H7 (cell line): ENCODE data around the gene CHST10. TPM values are rescaled to one million over a fixed set of nuclear protein-coding genes. Genes with fewer than 3 reads are reported as not detected.
"Not testable (repeated sequence)": the region's sequence is repeated elsewhere in the genome, so short reads cannot be mapped to it uniquely, and the experiment has no call there.

Source experiments
- DNase-seq: peaks from one replicate; pipeline ENCODE4 v3.0.0; 2012
- H3K27me3 ChIP-seq: 2 replicates; pipeline ENCODE4 v1.6.0; 2011; ENCODE audit warnings: mild to moderate bottlenecking, low read length; ENCODE audit not compliant: control insufficient read depth, insufficient read depth
- H3K36me3 ChIP-seq: replicated peaks from 2 replicates; pipeline ENCODE4 v1.5.1; 2011; ENCODE audit warnings: low read length; ENCODE audit not compliant: control insufficient read depth, insufficient read depth
- H3K4me3 ChIP-seq: 2 replicates; pipeline ENCODE4 v1.5.1; 2011; ENCODE audit warnings: low read depth, mild to moderate bottlenecking, control low read depth, low read length, moderate library complexity; ENCODE audit not compliant: insufficient read depth
- total RNA-seq: library from RNA; depleted of rRNA; stranded (reverse); fragments of >200 nt; shearing (Covaris generic); gene quantifications from 2 replicates; pipeline ENCODE4 v1.2.3, GENCODE V29; 2014

The CHST10 gene
- total RNA-seq, 1 experiment from 2014 or later, result 24.8 TPM

GRCh38 chr2:100393362-100393761 is 24.1 kb downstream of the CHST10 start:
- DNase-seq, result peak; percentile 6
- Histone ChIP-seq H3K36me3 (peaks cover 6% of the 10 kb centered on the region), H3K27me3 (no peaks in the 10 kb centered on the region), H3K4me3 (no peak overlapping the region)

GRCh38 chr2:100392715-100393114 is 24.8 kb downstream of the CHST10 start:
- H3K4me3 ChIP-seq, result no peak overlapping the region
- H3K36me3 ChIP-seq, result peaks cover 6% of the 10 kb centered on the region
- DNase-seq, result peak; percentile 4
- no peaks in the 10 kb centered on the region for H3K27me3 ChIP-seq

GRCh38 chr2:100391735-100392515 is 25.5 kb downstream of the CHST10 start:
- DNase-seq, result peak; percentile 13
- no peak overlapping the region for H3K4me3 ChIP-seq
- peaks cover 6% of the 10 kb centered on the region for H3K36me3 ChIP-seq
- H3K27me3 ChIP-seq, result no peaks in the 10 kb centered on the region

GRCh38 chr2:100390001-100390940 is 27.2 kb downstream of the CHST10 start:
- Histone ChIP-seq H3K27me3 (no peaks in the 10 kb centered on the region), H3K4me3 (no peak overlapping the region), H3K36me3 (peaks cover 4% of the 10 kb centered on the region)
- peak; percentile 19 for DNase-seq

- Histone ChIP-seq H3K27me3 (no peaks in the 10 kb centered on the region), H3K36me3 (peaks cover 3% of the 10 kb centered on the region), H3K4me3 (no peak overlapping the region)
- peak; percentile 15 for DNase-seq
These were observed 28.8 kb downstream of the CHST10 start for GRCh38 chr2:100388703-100389102.

- no peak overlapping the region for H3K4me3 ChIP-seq
- no peaks in the 10 kb centered on the region for H3K36me3 ChIP-seq
- no peaks in the 10 kb centered on the region for H3K27me3 ChIP-seq
- DNase-seq, result no peak
These were observed 33.5 kb downstream of the CHST10 start for GRCh38 chr2:100383954-100384353.

GRCh38 chr2:100383306-100383705 is 34.2 kb downstream of the CHST10 start:
- no peaks in the 10 kb centered on the region for H3K36me3 ChIP-seq
- no peak overlapping the region for H3K4me3 ChIP-seq
- no peak for DNase-seq
- H3K27me3 ChIP-seq, result no peaks in the 10 kb centered on the region

GRCh38 chr2:100381240-100381639 is 36.2 kb downstream of the CHST10 start:
- no peak overlapping the region for H3K4me3 ChIP-seq
- no peaks in the 10 kb centered on the region for H3K36me3 ChIP-seq
- peak; percentile 66 for DNase-seq
- no peaks in the 10 kb centered on the region for H3K27me3 ChIP-seq

GRCh38 chr2:100380681-100381080 is 36.8 kb downstream of the CHST10 start:
- Histone ChIP-seq H3K27me3 (no peaks in the 10 kb centered on the region), H3K36me3 (no peaks in the 10 kb centered on the region), H3K4me3 (no peak overlapping the region)
- no peak for DNase-seq

GRCh38 chr2:100376836-100377235 is 40.6 kb downstream of the CHST10 start:
- no peak overlapping the region for H3K4me3 ChIP-seq
- no peak for DNase-seq
- H3K27me3 ChIP-seq, result no peaks in the 10 kb centered on the region
- H3K36me3 ChIP-seq, result no peaks in the 10 kb centered on the region

- H3K4me3 ChIP-seq, result no peak overlapping the region
- H3K27me3 ChIP-seq, result no peaks in the 10 kb centered on the region
- H3K36me3 ChIP-seq, result no peaks in the 10 kb centered on the region
- DNase-seq, result no peak
These were observed 50.3 kb downstream of the CHST10 start for GRCh38 chr2:100367163-100367562.

- Histone ChIP-seq H3K4me3 (no peak overlapping the region), H3K36me3 (no peaks in the 10 kb centered on the region), H3K27me3 (no peaks in the 10 kb centered on the region)
- DNase-seq, result no peak
These were observed 52.0 kb downstream of the CHST10 start for GRCh38 chr2:100365434-100365833.

GRCh38 chr2:100362269-100362668 is 55.2 kb downstream of the CHST10 start:
- H3K36me3 ChIP-seq, DNase-seq, H3K27me3 ChIP-seq, H3K4me3 ChIP-seq: not testable (repeated sequence)

- Histone ChIP-seq H3K36me3 (no peaks in the 10 kb centered on the region), H3K4me3 (no peak overlapping the region)
These were observed 57.9 kb downstream of the CHST10 start for GRCh38 chr2:100359576-100359975.

GRCh38 chr2:100358554-100358953 is 58.9 kb downstream of the CHST10 start:
- H3K27me3 ChIP-seq, result no peaks in the 10 kb centered on the region
- DNase-seq, result no peak
- H3K36me3 ChIP-seq, result no peaks in the 10 kb centered on the region
- no peak overlapping the region for H3K4me3 ChIP-seq

More at GRCh38 chr2:100359576-100359975, 57.9 kb downstream of the CHST10 start:
- no peak for DNase-seq
- no peaks in the 10 kb centered on the region for H3K27me3 ChIP-seq
